HFF-Myc (cell line): ENCODE results near the gene SFI1.

ENCODE experiments used
- DNase-seq: peaks from one replicate; pipeline ENCODE4 v3.0.0-alpha.2; 2011; ENCODE audit warnings: low read depth; ENCODE audit errors: extremely low read depth
- H3K4me3 ChIP-seq: replicated peaks from 2 replicates; pipeline ENCODE4 v1.5.1; 2011; ENCODE audit warnings: low read depth, mild to moderate bottlenecking, control low read depth, low read length
- CTCF ChIP-seq: IDR thresholded peaks from 2 replicates; pipeline ENCODE4 v1.5.1; 2012; ENCODE audit warnings: mild to moderate bottlenecking, low read depth, low read length, control low read depth; ENCODE audit errors: missing control alignments

SFI1 gene

GRCh38 chr22:31662668-31663037 lies 166.3 kb downstream of the SFI1 start:
- TF ChIP-seq CTCF = no peak
- peak overlapping the region; percentile 76 for H3K4me3 ChIP-seq
- no peak for DNase-seq
